Spinal cord (tissue), 10 donors: ENCODE data around the gene TENT5A. TPM values are rescaled to one million over a fixed set of nuclear protein-coding genes. Genes with fewer than 3 reads are reported as not detected.

ENCODE experiments used
- DNase-seq, 6 donors: peaks; one replicate each; pipeline versions ENCODE4 v3.0.0 to v3.0.0-alpha.2; 2013 to 2015; ENCODE audit warnings: low spot score in 6 of 6, low read depth in 4 of 6
- H3K27ac ChIP-seq: one replicate; pipeline ENCODE4 v1.5.1; 2013; ENCODE audit warnings: low read depth, low read length, control low read depth
- H3K27me3 ChIP-seq: one replicate; pipeline ENCODE4 v1.6.1; 2013; ENCODE audit warnings: low read length; ENCODE audit not compliant: control insufficient read depth, insufficient read depth
- H3K36me3 ChIP-seq: one replicate; pipeline ENCODE4 v1.6.1; 2013; ENCODE audit warnings: low read length; ENCODE audit not compliant: control insufficient read depth, insufficient read depth
- H3K4me1 ChIP-seq: one replicate; pipeline ENCODE4 v1.6.1; 2013; ENCODE audit warnings: low read length; ENCODE audit not compliant: control insufficient read depth, insufficient read depth
- H3K4me3 ChIP-seq: one replicate; pipeline ENCODE4 v1.5.1; 2013; ENCODE audit warnings: low read depth, low read length, control low read depth
- H3K9me3 ChIP-seq: one replicate; pipeline ENCODE4 v1.6.1; 2013; ENCODE audit warnings: low read length; ENCODE audit not compliant: control insufficient read depth, insufficient read depth
- WGBS: methylation state at CpG from one replicate; pipeline ENCODE4 v1.1.5; 2013; ENCODE audit warnings: missing lambda C conversion rate; ENCODE audit not compliant: insufficient coverage; 5-methylcytosine and 5-hydroxymethylcytosine counted together
- polyA plus RNA-seq, 2 donors: library from polyadenylated mRNA; unstranded; fragments of 120-200 nt; gene quantifications; one replicate each; pipeline ENCODE4 v1.2.1, GENCODE V29; 2013; ENCODE audit not compliant: insufficient read length in 2 of 2
- total RNA-seq, 2 donors: library from RNA; depleted of rRNA in 1 of 2; stranded (reverse); fragments of 120-200 nt in 1 of 2; fragments of >200 nt in 1 of 2; gene quantifications; one replicate each; pipeline versions ENCODE4 v1.2.3 to v1.2.4, GENCODE V29; 2013 to 2014
- donor health status: healthy.

Gene TENT5A
- total and polyA plus RNA-seq, 4 donors, result 8.9 to 35.3 (median 17.3) TPM

- H3K9me3 ChIP-seq, result no peaks in the 10 kb centered on the region
- no peak overlapping the region for H3K27ac ChIP-seq
- H3K27me3 ChIP-seq, result peaks cover 3% of the 10 kb centered on the region
- H3K4me1 ChIP-seq, result peaks cover 25% of the 10 kb centered on the region
- no peak for DNase-seq
- H3K4me3 ChIP-seq, result no peak overlapping the region
- 56% methylated on average over 1 of the region's 6 CpGs for WGBS
- H3K36me3 ChIP-seq, result no peaks in the 10 kb centered on the region
Observed at GRCh38 chr6:81754906-81755305, 2.4 kb upstream of the TENT5A start.

- peaks cover 4% of the 10 kb centered on the region for H3K27me3 ChIP-seq
- WGBS, result 24% methylated on average over 33 of the region's 43 CpGs
- DNase-seq, result peak in 5 of 6 donors; percentile 40 to 86 (median 54)
- peak overlapping the region; percentile 91 for H3K4me3 ChIP-seq
- H3K27ac ChIP-seq, result peak overlapping the region; percentile 97
- H3K36me3 ChIP-seq, result no peaks in the 10 kb centered on the region
- peaks cover 26% of the 10 kb centered on the region for H3K4me1 ChIP-seq
- H3K9me3 ChIP-seq, result no peaks in the 10 kb centered on the region
Observed at GRCh38 chr6:81753711-81754577, 1.5 kb upstream of the TENT5A start.

- Histone ChIP-seq H3K4me1 (peaks cover 26% of the 10 kb centered on the region), H3K9me3 (no peaks in the 10 kb centered on the region), H3K4me3 (peak overlapping the region; percentile 91), H3K36me3 (no peaks in the 10 kb centered on the region), H3K27me3 (peaks cover 4% of the 10 kb centered on the region), H3K27ac (peak overlapping the region; percentile 97)
- WGBS, result under 1% methylated on average over 63 of the region's 63 CpGs
- DNase-seq, result peak; percentile 67 to 93 (median 78)
Observed at GRCh38 chr6:81752921-81753710, 635 bp upstream of the TENT5A start.

- H3K9me3 ChIP-seq, result no peaks in the 10 kb centered on the region
- peak in 5 of 6 donors; percentile 13 to 70 (median 43) for DNase-seq
- no peaks in the 10 kb centered on the region for H3K36me3 ChIP-seq
- H3K27ac ChIP-seq, result peak overlapping the region; percentile 97
- peaks cover 26% of the 10 kb centered on the region for H3K4me1 ChIP-seq
- WGBS, result 6% methylated on average over 65 of the region's 65 CpGs
- peak overlapping the region; percentile 91 for H3K4me3 ChIP-seq
- peaks cover 4% of the 10 kb centered on the region for H3K27me3 ChIP-seq
Observed at GRCh38 chr6:81751388-81752083, 945 bp downstream of the TENT5A start.

GRCh38 chr6:81750681-81751387 is 1.6 kb downstream of the TENT5A start:
- Histone ChIP-seq H3K4me1 (peaks cover 26% of the 10 kb centered on the region), H3K4me3 (peak overlapping the region; percentile 91), H3K36me3 (no peaks in the 10 kb centered on the region), H3K27ac (peak overlapping the region; percentile 97), H3K27me3 (peaks cover 4% of the 10 kb centered on the region), H3K9me3 (no peaks in the 10 kb centered on the region)
- WGBS, result 22% methylated on average over 7 of the region's 12 CpGs
- peak in 1 of 6 donors; percentile 17 for DNase-seq

GRCh38 chr6:81750200-81750599 is 2.3 kb downstream of the TENT5A start:
- Histone ChIP-seq H3K4me3 (peak overlapping the region; percentile 91), H3K27ac (peak overlapping the region; percentile 97), H3K36me3 (no peaks in the 10 kb centered on the region), H3K4me1 (peaks cover 26% of the 10 kb centered on the region), H3K27me3 (peaks cover 4% of the 10 kb centered on the region), H3K9me3 (no peaks in the 10 kb centered on the region)
- 58% methylated on average over 2 of the region's 5 CpGs for WGBS
- no peak for DNase-seq

- H3K27me3 ChIP-seq, result peaks cover 4% of the 10 kb centered on the region
- no peak overlapping the region for H3K27ac ChIP-seq
- no peaks in the 10 kb centered on the region for H3K36me3 ChIP-seq
- 78% methylated on average over 3 of the region's 5 CpGs for WGBS
- peak overlapping the region; percentile 91 for H3K4me3 ChIP-seq
- no peaks in the 10 kb centered on the region for H3K9me3 ChIP-seq
- no peak for DNase-seq
- peaks cover 26% of the 10 kb centered on the region for H3K4me1 ChIP-seq
Observed at GRCh38 chr6:81749707-81750106, 2.8 kb downstream of the TENT5A start.

GRCh38 chr6:81748994-81749393 is 3.5 kb downstream of the TENT5A start:
- peak overlapping the region; percentile 25 for H3K27ac ChIP-seq
- peaks cover 4% of the 10 kb centered on the region for H3K27me3 ChIP-seq
- H3K36me3 ChIP-seq, result no peaks in the 10 kb centered on the region
- peak overlapping the region; percentile 91 for H3K4me3 ChIP-seq
- no peaks in the 10 kb centered on the region for H3K9me3 ChIP-seq
- peaks cover 22% of the 10 kb centered on the region for H3K4me1 ChIP-seq
- 60% methylated on average over 1 of the region's 5 CpGs for WGBS
- no peak for DNase-seq

GRCh38 chr6:81747327-81747726 is 5.2 kb downstream of the TENT5A start:
- 13% methylated on average over 1 of the region's 4 CpGs for WGBS
- peaks cover 15% of the 10 kb centered on the region for H3K4me1 ChIP-seq
- no peak overlapping the region for H3K4me3 ChIP-seq
- H3K27ac ChIP-seq, result no peak overlapping the region
- peaks cover 4% of the 10 kb centered on the region for H3K27me3 ChIP-seq
- H3K9me3 ChIP-seq, result no peaks in the 10 kb centered on the region
- no peaks in the 10 kb centered on the region for H3K36me3 ChIP-seq
- DNase-seq, result no peak
